ENCODE results near the gene GPR107.
"Not testable (repeated sequence)": the region's sequence is repeated elsewhere in the genome, so short reads cannot be mapped to it uniquely, and the experiment has no call there.

GRCh38 chr9:130021842-130022241 lies 31.9 kb upstream of the GPR107 start:
- TF ChIP-seq CTCF (IDR thresholded peaks at IDR 0.05); POLR2A (IDR thresholded peaks at IDR 0.05); POLR2AphosphoS5 (IDR thresholded peaks at IDR 0.05; ENCODE audit: insufficient read depth in 1 of 2, low read depth in 1 of 2): not testable (repeated sequence)
